SKM-1 treated with dmso at 0.1 percent for 144 hours (cell line): ENCODE measurements around the gene TERC.
"Not testable (repeated sequence)": the region's sequence is repeated elsewhere in the genome, so short reads cannot be mapped to it uniquely, and the experiment has no call there.

ENCODE experiments used
- DNase-seq: peaks from one replicate; lab custom pipeline; 2025; ENCODE audit not compliant: unreplicated experiment; lab: John Stamatoyannopoulos, UW

TERC gene

DNA sequence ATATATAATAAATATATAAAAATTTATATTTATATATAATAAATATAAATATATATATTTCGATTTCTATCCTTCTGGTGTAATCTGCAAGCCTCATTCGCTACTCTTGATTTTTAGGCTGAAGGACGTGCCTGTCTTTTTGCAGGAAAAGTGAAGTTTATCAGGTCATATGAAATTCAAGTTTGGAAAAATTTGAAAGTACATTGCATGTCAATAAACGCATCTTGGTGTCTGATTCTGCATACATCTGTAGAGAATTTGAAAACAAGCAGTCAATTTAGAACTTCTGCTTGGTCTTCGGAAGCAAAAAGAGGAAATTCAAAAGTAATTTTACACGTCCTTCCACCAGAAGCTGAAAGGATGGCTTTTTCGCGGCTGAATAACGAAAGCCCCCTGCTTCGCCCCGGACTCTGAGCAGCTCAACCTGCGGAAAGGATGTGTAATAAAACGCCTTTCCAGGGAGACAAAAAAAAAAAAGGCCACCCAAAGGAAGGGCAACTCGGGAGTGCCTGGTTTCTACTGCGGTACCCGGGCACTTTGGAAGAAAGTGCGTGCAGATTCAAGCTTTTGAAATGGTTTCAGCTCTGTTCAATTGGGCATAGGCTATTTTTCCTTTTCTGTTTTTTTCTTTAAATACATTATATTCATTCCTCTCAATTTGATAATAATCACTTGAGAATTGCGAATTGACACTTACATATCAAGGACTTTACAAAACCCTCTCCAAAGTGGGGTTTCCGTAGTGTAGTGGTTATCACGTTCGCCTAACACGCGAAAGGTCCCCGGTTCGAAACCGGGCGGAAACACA, 6.8 kb upstream of the TERC start:
- peak; percentile 90 for DNase-seq

DNA sequence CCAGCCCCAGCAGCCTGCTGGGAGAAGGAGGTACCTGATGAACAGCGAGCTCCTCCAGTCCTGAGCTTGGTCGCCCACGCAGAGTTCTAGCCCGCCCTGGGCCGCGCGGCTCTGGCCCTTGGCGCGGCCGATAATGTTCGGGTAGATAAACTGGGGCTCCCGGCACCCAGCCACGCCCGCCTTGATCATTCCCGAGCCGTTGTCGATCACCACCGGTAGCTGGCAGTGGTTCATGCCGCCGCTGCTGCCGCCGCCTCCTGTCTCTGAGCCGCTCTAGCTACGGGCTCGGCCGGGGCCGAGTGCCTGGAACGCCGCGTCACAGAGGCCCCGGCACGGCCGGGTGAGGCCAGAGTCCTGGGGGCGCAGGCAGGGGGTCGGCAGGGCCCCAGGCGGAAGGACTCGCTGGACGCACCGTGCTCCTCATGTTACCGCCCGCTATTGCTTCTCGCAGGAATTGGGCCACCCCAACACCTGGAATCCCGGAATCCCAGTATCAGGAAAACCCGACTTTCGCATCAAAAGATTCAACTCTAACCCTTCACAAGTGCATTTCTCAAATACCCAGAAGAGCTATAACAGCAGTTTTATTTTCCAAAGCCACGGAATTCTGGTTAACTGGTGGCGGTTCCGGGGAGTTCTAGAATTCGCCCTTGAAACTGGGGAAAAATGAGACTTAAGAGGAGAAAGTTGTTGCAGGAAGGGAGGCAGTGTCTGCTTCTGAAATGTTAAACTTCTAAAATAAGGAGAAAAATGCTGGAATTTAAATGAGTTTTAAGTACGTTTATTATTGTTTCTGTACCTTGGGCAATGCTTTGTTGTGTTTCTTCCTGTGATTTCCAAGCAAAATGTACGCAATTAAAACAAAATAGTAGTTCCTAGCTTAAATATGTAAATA, 4.7 kb upstream of the TERC start, which contains the start of gene ACTRT3:
Gene ACTRT3 (minus strand): TSS at position 275 of the 895 bp plus-strand sequence. CDS start 41 bp downstream, at position 234.
- peak; percentile 37 for DNase-seq

- peak; percentile 76 for DNase-seq
Measured at GRCh38 chr3:169764312-169764881, 463 bp downstream of the TERC start.

GRCh38 chr3:169760479-169760878, 4.4 kb downstream of the TERC start:
- no peak for DNase-seq

DNA sequence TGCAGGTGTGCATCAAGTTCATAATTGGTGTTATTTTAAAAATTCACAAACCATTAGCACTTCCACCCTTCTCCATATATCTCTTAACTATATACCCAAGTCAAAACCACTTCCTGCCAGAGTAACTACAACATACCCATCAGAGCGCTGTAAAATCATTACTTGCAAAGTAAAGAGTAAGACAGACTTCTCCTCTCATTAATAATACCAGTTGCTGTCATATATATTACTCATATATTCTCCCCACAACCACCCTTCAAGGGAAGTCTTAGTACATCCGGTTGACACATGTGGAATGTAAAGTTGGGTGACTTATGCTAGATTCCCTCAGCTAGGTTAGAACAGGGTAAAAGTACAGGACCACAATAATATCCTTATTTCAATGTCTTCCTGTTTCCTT, 5.6 kb downstream of the TERC start:
- no peak for DNase-seq

DNA sequence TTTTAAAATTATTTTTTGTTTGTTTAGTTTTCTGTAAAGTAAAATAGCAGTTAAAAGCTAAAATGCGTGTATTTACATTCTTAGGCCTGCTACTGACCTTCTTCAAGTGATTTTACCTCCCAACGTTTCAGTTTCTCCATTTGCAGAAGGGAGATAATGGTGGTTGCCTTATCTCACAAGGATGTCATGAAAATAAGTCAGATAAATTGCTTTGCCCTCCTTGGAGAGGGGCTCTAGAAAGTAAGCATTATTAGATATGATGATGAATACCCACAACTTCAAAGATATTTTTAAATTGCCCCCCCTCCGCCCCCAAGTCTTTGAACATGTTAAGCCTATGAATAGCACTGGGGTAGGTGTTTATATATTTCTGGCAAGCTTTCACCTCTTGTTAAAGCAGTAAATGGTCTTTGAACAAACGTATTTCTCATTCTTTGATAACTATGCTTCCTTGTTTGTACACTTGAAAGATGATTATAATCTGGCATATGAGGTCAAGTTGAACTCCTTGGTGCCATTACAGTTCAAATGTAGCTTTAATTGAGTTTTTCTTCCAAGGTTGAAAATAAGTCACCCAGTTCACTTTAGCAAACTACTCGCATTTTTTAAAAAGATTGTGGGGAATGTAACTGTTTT, 6.4 kb downstream of the TERC start:
- no peak for DNase-seq

GRCh38 chr3:169755488-169755887, 9.4 kb downstream of the TERC start:
- no peak for DNase-seq

DNA sequence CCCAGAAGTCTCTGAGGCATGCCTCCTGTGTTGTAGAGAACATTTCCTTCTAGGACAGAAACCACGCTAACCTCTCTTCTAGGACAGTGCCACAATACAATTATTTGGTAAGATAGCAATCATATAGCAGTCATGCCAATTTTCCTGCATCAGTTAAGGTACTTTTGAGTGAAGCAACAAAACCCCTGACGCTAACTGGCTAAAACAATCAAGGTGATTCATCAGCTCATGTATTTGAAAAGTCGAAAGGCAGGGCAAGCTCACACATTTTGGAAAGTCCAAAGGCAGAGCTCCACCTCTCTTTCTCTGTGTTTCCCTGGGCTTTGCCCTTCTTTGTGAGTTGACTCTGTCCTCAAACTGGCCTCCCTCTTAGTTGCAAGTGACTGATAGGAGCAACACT, 10.1 kb downstream of the TERC start:
- no peak for DNase-seq

- DNase-seq, result no peak
Measured at GRCh38 chr3:169751875-169752274, 13.0 kb downstream of the TERC start.

DNA sequence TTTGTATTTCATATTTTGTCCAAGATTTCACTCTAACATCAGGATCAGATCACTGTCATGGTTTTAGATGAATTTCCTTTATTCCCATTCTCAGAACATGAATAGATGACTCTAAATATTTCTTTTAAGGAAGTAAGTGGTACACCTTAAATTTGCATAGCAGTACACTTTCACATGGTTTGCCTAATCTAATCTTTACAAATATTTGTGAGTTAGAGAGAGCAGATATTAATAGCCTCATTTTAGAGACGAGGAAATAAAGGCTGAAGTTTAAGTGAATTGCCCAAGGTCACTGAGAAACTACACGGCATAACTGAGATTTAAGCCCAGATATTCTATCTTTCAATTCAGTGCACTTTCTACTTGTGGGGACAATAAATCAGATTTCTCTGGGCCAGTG, 14.2 kb downstream of the TERC start:
- DNase-seq, result no peak

DNA sequence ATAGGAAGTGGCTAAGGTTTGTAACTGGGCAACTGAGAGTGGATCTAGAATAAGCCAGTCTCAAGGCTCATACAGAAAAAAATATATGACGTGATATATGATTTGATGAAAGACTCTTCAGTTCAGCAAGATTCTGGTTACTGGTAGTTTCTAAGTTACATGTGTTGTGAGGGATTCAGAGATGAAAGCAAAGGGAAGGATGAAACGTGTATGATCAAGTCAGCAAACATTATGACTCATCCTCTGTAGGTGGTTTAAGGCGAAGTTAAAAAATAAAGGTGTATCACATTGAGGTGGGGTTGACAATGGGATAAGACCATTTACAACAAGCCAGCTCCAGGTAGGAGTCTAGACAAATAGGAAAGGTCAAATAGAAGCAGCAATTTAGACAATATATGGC, 16.2 kb downstream of the TERC start:
- no peak for DNase-seq

DNA sequence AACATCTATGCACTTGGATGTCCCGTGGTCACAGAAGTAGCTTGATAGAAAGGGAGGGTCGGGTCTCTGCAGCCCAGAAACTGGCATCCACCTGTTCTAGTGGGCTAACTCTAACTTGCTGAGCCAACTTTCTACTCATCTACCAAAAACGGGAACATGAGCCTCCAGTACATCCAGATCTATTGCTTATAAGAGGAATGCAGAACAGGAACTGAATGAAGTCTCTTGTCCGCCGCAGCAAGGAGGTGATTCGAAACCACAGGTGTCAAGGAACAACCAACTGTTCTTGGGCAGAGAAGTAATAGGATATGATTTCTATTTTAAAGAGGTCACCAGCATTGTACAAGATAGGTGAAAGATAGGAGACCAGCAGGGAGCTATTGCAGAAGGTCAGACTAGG, 17.9 kb downstream of the TERC start:
- peak; percentile 45 for DNase-seq

- DNase-seq, result no peak
Measured at GRCh38 chr3:169744366-169745054, 20.4 kb downstream of the TERC start.

GRCh38 chr3:169739067-169739466, 25.8 kb downstream of the TERC start:
- DNase-seq, result no peak

DNA sequence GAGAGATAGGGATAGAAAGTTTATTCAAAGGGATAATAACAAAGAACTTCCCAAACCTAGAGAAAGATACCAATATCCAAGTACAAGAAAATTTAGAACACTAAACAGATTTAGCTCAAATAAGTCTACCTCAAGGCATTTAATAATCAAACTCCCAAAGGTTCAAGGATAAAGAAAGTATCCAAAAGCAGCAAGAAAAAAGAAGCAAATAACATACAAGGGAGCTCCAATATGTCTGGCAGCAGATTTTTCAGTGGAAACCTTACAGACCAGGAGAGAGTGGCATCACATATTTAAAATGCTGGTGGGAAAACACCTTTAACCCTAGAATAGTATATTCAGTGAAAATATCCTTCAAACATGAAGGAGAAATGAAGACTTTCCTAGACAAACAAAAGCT, 33.0 kb downstream of the TERC start:
- DNase-seq, result not testable (repeated sequence)

- DNase-seq, result no peak
Measured at GRCh38 chr3:169722724-169723123, 42.1 kb downstream of the TERC start.

DNA sequence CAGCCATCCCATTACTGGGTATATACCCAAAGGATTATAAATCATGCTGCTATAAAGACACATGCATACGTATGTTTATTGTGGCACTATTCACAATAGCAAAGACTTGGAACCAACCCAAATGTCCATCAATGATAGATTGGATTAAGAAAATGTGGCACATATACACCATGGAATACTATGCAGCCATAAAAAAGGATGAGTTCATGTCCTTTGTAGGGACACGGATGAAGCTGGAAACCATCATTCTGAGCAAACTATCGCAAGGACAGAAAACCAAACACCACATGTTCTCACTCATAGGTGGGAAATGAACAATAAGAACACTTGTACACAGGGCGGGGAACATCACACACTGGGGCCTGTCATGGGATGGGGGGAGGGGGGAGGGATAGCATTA, 46.4 kb downstream of the TERC start:
- DNase-seq, result not testable (repeated sequence)
